Measurements from ENCODE around the gene CEACAM4.
"Not testable (repeated sequence)": the region's sequence is repeated elsewhere in the genome, so short reads cannot be mapped to it uniquely, and the experiment has no call there.

Gene CEACAM4

DNA sequence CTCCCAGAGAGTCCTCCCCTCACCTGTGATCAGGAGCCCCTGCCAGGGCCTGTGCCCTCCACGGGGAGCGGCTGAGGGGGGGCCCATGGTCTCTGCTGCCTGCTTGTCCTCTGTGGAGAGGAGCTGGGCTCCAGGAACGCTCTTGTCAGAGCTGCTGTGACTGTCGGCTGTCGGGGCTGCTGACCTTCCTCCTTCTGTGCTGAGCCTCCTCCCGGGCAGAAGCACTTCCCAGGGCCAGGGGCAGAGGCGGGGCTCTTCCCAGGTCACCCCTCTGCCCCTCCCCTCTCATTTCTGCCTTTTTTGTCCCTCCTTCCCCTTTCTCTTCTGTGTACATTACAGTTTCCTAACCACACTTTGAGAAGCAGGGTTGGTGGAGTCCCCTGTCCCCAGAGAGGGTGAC lies at the start of gene CEACAM4:
TSS of gene CEACAM4 (minus strand) at position 198 of the 400 bp plus-strand sequence. CDS start at position 87, 111 bp downstream.
- DNase-seq = peak; percentile 80

DNA sequence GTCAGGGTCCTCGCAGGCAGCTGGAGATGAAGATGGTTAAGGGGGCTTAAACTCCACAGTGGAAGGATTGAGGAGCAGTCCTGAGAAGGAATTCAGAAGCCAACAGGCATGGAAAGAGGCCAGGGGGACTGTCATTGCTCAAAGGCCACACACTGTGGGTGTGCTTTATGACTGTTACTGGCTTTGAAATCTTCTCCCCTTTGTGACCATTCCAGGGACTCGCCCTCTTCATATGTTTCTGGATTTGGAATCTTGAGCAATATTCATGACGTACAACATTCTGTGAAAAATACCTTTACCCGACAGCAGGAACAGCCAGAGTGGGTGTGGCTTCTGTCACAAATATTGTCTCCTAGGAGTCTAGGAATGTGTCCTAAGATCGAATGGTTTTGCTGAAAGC lies 44.6 kb upstream of the CEACAM4 start:
- DNase-seq = no peak

DNA sequence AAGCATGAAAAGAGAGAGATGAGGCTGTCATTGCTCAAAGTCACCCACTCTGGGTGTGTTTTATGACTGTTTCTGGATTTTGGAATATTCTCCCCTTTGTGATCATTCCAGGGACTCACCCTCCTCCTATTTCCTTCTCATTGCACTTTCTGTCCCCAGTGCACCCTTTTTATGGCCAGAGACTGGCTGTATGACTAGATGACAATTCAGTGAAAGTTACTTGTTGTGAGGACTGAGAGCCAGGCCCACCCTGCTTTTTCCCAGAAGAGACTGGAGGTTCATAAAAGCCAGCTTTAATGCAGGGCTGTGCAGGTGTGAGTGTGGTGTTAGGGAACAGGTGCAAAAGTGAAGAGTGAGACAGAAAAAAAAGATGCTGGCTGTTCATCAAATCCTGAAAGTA lies 43.9 kb upstream of the CEACAM4 start:
- no peak for DNase-seq

DNA sequence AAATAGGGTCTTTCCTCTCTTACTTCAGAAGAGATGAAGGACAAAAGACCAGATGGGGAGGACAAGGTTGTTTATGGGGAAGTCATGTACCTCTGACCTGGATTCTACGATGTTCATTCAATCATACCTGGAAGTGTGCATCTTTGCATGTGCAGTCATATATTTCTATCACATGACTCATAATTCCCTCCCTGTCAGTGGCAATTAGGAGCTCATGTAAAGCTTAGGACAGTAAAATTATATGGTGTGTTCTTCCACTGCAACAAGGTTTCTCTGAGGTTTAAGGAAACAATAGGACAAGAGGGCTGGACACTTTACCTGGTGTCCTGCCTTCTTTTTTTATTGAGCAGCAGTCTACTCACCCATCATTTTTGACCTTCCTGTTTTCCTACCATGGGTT lies 41.4 kb upstream of the CEACAM4 start:
- DNase-seq = no peak

DNA sequence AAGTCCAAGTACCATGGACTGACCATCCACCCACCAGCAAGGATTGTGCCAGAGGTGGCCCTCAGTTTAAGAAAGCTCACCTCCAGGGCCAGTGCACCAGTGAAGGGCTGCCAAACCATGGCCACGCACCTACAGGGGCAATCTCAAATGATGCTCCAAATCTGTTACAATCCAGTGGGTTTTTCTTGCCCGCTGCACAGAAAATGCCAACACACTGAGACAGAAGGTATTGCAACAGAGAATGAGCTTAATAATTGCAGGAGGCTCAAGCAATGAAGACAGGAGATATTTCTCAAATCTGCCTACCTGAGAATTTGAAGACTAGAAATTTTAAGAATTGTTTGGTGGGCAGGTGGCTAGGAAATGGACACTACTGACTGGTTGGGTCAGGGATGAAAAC lies 39.2 kb upstream of the CEACAM4 start:
- no peak for DNase-seq

DNA sequence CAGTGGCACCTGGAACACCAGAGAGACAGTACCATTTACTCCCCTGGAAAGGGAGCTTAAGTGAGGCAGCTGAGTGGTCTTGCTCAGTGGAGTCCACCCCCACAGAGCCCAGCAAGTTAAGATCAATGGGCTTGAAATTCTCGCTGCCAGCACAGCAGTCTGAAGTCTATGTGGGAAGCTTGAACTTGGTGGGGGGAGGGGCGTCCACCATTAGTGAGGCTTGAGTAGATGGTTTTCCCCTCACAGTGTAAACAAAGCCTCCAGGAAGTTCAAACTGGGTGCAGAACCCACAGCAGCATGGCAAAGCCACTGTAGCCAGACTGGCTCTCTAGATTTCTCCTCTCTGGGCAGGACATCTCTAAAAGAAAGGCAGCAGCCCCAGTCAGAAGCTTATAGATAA lies 30.3 kb upstream of the CEACAM4 start:
- DNase-seq = no peak

DNA sequence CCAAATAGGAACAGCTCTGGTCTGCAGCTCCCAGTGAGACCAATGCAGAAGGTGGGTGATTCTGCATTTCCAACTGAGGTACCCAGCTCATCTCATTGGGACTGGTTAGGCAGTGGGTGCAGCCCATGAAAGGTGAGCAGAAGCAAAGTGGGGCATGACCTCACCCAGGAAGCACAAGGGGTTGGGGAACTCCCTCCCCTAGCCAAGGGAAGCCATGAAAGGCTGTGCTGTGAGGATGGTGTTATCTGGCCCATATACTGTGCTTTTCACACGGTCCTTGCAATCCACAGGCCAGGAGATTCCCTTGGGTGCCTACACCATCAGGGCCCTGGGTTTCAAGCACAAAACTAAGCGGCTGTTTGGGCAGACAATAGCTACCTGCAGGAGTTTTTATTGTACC lies 29.9 kb upstream of the CEACAM4 start:
- DNase-seq = not testable (repeated sequence)

DNA sequence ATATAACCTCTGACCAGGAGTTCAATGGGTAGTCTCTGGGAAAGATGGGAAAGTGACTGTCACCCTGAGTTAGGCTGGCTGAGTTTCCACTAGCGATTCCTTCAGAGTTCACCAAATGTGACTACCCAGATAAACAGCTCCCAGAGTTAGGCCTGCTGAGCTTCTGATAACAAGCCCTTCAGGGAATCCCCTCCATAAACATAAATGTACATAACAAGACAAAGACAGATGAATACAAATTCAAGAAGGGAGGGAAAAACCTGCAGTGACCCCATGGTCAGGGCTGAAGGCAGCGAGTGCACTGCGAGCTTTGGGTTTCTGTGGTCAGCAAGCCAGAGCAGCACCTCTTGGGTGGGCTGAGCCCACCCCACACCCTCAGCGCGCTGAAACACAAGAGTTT lies 25.4 kb upstream of the CEACAM4 start:
- DNase-seq = no peak

DNA sequence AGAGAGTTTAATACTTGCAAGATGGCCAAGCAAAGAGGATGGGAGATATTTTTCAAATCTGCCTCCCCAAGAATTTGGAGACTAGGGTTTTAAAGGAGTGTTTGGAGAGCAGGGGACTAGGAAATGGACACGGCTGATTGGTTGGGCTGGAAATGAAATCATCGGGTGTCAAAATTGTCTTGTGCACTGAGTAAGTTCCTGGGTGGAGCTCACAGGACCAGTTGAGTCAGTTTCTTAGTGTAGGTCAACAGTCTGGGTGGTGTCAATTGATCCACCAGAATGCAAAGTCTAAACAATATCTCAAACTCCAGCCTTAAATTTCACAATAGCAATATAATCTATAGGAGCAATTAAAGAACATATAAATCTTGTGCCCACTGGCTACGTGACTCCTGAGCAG lies 23.0 kb upstream of the CEACAM4 start:
- no peak for DNase-seq

DNA sequence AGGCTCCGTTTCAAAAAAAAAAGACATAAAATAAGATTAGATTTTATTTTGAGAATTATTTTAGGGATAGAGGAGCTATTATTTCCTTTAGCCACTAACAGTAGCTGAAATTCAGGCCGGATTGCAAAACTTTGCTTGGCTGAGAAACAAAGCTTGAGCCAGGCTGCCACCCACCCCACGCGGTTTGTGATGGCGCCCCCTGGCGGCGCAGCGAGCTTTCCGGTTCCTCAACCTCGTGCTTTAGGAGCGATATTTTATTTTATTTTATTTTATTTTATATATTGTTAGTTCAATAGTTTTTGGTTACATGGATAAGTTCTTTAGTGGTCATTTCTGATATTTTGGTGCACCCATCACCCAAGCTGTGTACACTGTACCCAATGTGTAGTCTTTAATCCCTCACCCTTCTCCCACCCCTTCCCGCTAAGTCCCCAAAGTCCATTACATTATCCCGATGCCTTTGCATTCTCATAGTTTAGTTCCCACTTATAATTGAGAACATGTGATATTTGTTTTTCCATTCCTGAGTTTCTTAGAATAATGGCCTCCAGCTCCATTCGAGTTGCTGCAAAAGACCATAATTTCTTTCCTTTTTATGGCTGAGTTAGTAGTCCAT lies 19.8 kb upstream of the CEACAM4 start:
- DNase-seq = no peak

DNA sequence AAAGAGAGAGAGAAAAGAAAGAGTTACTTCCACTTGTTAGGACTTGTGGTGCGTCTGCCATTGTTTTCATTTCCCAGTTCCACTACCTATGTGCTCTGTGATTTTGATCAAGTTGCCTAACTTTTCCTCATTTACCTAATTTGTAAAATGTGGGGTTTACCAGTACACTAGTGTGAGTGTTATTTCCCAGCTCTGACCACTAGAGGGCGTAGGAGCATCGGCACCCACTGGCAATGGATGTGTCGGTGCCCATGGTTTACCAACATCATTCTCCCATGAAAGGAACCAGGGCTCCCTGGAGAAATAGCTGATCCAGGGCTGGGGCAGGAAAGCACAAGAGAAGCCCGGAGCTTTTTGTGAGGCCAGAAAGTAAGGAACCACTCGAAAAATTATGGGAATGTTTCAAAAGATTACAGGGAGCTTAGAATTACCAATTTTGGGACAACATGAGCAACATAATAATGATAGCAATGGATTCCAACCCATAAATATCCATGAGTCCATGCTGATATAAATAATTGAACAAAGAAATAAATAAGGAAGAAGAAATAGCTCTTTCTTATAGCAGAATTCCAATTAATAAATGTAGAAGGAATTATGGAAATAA lies 15.1 kb upstream of the CEACAM4 start:
- peak; percentile 43 for DNase-seq

DNA sequence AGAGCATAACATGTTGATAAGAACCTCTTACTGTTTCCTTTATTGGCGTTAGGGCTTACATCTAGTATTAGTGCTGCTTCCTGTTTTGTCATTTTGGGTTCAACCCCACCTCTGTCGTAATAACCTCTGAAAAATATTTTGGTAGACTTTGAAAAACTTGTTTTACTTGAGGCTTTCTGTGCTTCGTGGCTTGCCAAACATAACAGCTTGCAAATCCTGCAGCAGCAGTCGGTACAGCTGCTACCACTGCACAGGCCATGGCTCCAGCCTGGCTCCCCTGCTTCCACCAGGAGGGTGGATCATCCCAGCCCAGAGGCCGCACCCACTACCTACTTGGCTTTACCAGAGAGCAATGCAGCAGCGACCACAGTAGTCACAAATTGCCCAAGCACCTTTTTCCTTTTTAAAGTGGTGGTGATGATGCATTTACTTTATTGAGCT lies 11.8 kb upstream of the CEACAM4 start:
- DNase-seq = no peak

DNA sequence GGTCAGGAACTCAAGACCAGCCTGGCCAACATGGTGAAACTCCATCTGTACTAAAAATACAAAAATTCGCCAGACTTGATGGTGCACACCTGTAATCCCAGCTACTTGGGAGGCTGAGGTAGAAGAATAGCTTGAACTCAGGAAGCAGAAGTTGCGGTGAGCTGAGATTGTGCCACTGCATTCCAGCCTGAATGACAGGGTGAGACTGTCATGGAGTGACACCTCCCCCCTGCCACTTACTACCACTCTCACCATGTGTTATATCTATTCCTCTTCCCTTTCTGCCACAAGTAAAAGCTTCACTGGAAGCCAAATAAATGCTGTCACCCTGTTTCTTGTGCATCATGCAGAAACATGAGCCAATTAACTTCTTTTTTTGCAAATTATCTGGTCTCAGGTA lies 10.6 kb upstream of the CEACAM4 start:
- peak; percentile 16 for DNase-seq

DNA sequence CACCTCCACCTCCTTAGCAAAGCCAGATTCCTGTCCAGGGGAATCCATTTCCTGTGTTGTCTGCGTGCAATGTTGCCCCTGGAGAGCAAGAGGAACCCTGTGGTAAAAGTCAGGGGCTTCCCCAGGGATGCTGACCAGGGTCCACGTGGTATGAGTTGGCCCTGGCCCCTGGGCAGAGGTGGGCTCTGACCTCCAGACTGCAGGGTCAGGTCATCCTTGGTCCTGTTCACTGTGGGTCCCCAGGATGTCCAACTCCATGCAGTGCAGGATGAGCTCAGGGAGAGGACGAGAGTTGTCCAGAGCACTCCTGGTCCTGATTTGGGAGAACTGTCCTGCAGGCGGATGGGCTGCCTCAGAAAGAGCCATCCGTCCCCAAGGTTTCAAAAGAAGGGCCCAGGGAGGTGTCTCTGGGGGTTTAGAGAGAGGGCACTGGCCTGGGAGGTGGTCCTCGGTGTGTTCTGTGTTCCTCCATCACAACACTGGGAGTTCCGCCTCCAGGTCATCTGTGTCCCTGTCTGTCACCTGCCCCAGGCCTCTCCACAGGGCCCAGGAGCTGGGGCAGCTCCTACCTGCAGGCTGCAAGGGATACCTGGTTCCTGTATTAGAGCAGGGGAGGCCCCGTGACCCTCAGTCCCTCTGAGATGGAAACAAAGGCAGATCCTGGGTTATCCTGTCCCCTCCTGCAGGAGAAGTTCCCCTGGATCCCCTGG lies 1.2 kb upstream of the CEACAM4 start:
- DNase-seq = no peak

DNA sequence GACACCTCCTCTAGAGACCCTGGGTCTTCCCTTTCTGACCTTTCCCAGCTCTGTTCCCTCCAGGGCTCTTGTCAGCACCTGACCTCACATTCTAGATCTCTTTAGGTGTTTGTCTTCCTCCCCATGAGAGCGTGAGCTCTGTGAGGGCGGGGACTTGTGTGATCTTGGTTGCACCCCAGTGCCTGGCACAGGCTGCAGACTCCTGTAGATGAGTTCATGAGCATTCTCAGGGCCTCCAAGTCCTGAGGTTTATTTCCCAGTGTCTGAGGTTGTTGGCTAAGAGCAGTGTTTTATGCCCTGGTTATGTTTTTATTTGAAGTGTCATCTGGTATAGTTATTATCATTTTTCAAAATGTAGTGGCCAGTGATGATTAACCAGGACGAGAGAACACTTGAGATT lies 596 bp downstream of the CEACAM4 start:
- no peak for DNase-seq

DNA sequence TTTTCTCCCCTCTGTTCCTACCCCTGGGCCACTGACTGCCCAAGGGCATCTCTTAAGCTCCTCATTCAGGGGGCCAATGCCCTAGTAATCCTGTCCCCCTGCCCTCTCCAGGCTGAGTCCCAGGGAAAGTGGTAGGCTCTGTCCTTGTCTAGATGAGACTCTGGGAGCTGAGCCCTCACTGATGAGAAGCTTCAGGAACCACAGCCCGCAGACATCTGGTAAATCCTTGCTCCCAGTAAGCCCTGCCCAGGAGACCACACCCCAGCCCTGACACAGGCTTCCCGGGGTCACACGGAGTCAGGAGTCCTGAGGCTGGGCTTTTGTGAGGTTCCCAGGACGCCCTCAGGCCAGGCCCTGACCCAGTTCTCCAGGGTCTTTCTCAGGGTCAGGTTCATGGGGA lies 1.9 kb downstream of the CEACAM4 start:
- no peak for DNase-seq

DNA sequence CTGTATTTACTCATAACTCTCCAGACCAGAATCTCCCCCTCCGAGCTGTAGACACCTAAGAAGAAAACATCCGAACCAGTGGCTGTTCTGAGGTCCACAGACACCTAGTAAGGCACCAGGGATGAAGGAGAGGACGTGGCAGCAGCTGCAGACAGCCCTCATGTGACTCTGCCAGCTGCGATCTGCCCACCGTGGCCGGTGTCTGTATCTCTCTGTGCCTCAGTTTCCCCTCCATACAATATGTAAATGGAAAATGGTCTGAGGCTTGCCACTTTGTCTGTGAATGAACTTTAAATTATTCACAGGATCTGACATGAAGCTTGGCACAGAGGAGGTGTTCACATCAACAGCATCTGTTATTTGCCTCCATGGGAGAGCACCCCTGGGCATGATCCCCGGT lies 2.4 kb downstream of the CEACAM4 start:
- DNase-seq = no peak

DNA sequence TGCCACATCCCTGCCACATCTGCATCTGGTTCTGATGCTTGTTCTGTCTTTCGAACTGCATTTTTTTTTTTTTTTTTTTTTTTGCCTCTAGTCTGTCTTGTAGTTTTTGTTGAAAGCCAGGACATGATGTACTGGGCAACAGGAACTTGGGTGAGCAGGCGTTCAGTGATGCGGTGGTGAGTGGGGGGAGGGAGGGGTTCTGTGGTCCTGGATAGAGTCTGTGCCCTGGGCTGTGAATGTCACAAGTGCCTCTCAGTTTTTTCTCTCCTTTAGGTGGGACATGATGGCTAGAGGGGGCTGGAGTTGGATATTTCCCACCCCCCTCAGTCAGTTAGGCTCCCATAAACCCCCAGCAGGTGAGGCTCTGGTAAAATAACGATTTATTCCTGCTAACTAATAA lies 3.5 kb downstream of the CEACAM4 start:
- no peak for DNase-seq

DNA sequence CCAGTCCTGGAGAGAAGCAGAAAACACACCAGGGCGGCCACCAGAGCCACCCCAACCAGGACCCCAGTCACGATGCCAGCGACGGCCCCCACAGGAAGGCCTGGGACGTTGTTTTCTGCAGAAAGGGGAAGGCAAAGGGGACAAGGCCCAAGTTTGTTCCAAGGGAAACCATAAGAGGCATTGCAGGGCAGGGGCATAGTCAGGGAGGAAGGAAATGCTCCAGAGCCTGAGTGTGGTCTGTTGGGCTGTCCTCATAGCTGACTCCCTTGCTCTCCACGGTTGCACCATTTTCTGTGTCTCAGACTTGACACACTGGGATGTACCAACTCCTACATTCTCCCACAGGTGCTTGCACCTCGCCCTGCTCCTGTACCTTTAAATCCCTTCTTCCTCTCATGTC lies 5.2 kb downstream of the CEACAM4 start:
- DNase-seq = peak; percentile 78

DNA sequence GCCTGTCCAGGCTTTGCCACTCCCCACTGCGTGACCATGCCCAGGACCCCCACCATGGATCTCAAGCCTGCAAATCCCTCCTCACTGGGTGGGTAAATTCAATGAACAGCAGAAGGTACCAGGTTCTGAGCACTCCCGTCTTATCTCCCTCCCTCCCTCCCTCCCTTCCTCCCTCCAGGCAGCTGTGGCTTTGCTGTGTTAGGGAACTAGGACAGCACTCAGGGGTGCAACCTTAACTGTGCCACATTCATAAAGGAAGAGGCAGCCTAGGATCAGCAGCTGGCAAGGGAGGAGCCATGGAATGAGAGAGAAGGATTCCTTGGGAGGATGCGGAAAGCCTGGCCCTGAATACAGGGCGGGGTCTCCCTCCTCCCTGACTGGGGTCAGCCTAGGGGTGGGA lies 5.6 kb downstream of the CEACAM4 start:
- DNase-seq = peak; percentile 24

DNA sequence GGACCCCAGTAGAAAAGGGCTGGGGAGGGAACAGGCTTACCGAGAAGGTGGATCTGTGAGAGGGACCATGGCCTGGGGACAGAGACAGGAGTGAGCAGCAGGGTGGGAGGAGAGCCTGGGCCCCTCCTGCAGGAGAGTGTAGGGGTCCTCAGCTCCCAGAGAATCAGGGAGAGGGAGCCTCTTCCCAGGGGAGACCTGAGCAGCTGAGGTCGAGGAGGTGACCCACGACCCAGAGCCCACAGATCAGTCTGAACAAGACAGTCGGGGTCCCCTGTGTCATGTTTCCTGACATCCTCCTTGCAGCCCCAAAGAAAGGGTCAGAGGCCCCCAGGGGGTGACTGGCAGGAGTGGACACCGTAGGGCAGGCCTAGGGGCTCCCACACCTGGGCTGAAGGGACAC lies 6.7 kb downstream of the CEACAM4 start:
- no peak for DNase-seq

DNA sequence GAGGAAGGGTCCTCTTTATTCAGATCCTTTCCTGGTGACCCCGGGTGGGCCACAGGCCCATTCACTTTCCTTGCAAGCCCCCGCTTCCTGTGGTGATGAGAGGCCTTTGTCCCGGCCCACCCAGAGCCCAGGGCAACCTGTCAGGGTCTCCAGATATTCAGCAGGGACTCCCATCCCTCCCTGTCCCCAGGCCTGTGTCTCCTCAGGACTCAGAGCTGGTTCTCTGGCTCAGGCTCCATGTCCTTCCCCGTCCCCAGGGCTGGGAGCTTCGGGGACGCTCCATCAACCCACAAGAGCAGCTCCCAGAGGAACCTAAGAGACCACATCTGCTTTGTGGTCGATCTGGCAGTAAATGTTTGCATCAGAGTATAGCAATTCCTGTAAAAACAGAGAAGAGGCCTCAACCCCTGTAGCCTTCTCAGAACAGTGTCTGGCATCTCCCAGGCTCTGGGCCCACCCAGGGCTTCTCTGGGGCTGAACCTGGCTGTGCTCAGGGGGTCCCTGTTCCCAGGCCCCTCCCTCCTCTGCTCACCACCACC lies 7.8 kb downstream of the CEACAM4 start:
- DNase-seq = peak; percentile 36

DNA sequence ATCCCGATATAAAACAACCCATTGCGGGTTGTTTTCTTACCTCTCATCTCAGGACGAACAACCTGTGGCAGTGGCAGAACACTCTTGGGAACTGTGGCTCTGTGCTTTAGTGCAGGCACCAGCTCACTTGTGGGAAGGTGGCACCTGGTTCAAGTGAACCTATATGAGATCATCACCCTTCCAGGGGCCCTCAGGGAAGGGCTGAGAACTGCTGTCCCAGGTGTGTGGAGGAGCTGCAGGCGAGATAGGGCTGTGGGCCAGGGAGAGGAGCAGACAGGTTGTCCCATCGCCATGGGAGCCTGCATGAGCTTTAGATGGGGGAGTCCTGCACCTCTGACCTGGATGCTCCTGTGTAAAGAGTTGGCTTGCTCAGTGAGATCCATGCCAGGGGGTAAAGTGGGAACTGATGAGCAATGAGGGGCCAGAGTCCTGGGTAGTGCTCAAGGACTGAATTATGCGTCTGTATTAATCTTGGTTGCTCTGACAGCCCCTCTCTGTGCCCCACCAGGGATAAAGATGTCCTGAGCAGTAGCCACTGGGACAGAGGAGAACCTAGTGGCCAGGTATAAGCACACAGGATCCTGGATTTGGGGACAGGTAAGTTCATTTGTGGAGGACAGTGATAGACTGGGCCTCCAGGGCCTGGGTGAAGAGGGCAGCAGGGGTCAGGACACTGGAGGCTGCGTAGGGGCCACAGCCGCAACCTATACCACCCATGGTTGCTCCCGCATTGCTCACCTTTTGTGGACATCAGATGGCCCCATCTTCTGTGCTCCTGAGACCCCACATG lies 8.7 kb downstream of the CEACAM4 start:
- DNase-seq = no peak

Data from GDM1 (cell line).